ENCODE measurements around the gene APOL4. TPM values are rescaled to one million over a fixed set of nuclear protein-coding genes. Genes with fewer than 3 reads are reported as not detected.
"Not testable (repeated sequence)": the region's sequence is repeated elsewhere in the genome, so short reads cannot be mapped to it uniquely, and the experiment has no call there.

APOL4 gene
- total and polyA plus RNA-seq, 12 donors, result 1.6 to 22.6 (median 4.2) TPM; not detected in 1

GRCh38 chr22:36164621-36165020, 37.0 kb downstream of the APOL4 start:
- ATAC-seq (no peak), DNase-seq (no peak)
- peaks cover 0 to 6% (median 0%) of the 10 kb centered on the region in 11 donors for H3K9me3 ChIP-seq
- H3K4me1 ChIP-seq, result peaks cover 0 to 59% (median 18%) of the 10 kb centered on the region in 9 donors
- 86 to 90% methylated on average over 1 of the region's 1 CpG for WGBS, 2 donors
- H3K27me3 ChIP-seq, result no peaks in the 10 kb centered on the region
- H3K27ac ChIP-seq, result peak overlapping the region in 1 of 10 donors; percentile 95
- no peaks in the 10 kb centered on the region for H3K36me3 ChIP-seq
- intact Hi-C loops (cut with DNase I), result loop anchor here in 1 of 10 donors (10.0 kb wide), 1 partner anchor 320 kb away; the partner anchor contains the start of gene TXN2
- no peak overlapping the region for H3K4me3 ChIP-seq
- no peak for TF ChIP-seq CTCF (IDR thresholded peaks at IDR 0.05)

GRCh38 chr22:36163497-36163896, 38.1 kb downstream of the APOL4 start:
- TF ChIP-seq CTCF (IDR thresholded peaks at IDR 0.05), result no peak
- 97 to 98% methylated on average over 2 of the region's 2 CpGs for WGBS, 2 donors
- DNase-seq, result no peak
- Histone ChIP-seq H3K4me1 (peaks cover 0 to 71% (median 24%) of the 10 kb centered on the region in 9 donors), H3K36me3 (no peaks in the 10 kb centered on the region), H3K27ac (peak overlapping the region in 2 of 10 donors; percentile 27 to 95), H3K4me3 (no peak overlapping the region), H3K9me3 (peaks cover 0 to under 1% (median 0%) of the 10 kb centered on the region in 11 donors), H3K27me3 (no peaks in the 10 kb centered on the region)
- no peak for ATAC-seq
- intact Hi-C loops (cut with DNase I), result loop anchor here in 1 of 10 donors (10.0 kb wide), 1 partner anchor 321 kb away; the partner anchor contains the start of gene TXN2

GRCh38 chr22:36162127-36163034, 39.2 kb downstream of the APOL4 start:
- peaks cover 2 to 82% (median 27%) of the 10 kb centered on the region in 9 donors for H3K4me1 ChIP-seq
- 81 to 91% methylated on average over 6 of the region's 6 CpGs for WGBS, 2 donors

GRCh38 chr22:36161793-36162126, 39.8 kb downstream of the APOL4 start:
- DNase-seq, result not testable (repeated sequence)

More at GRCh38 chr22:36162127-36163034, 39.2 kb downstream of the APOL4 start:
- DNase-seq, result no peak
- no peak overlapping the region for H3K4me3 ChIP-seq
- intact Hi-C loops (cut with DNase I), result loop anchor here in 1 of 10 donors (10.0 kb wide), 1 partner anchor 322 kb away; the partner anchor contains the start of gene TXN2
- no peak for ATAC-seq
- peak overlapping the region in 7 of 10 donors; percentile 36 to 95 (median 94) for H3K27ac ChIP-seq
- H3K36me3 ChIP-seq, result no peaks in the 10 kb centered on the region
- no peaks in the 10 kb centered on the region for H3K27me3 ChIP-seq
- H3K9me3 ChIP-seq, result no peaks in the 10 kb centered on the region
- TF ChIP-seq CTCF (IDR thresholded peaks at IDR 0.05), result no peak

More at GRCh38 chr22:36161793-36162126, 39.8 kb downstream of the APOL4 start:
- H3K36me3 ChIP-seq, H3K4me3 ChIP-seq, H3K9me3 ChIP-seq, ATAC-seq, H3K27me3 ChIP-seq: not testable (repeated sequence)
- intact Hi-C loops (cut with DNase I), result loop anchor here in 1 of 10 donors (10.0 kb wide), 1 partner anchor 323 kb away; the partner anchor contains the start of gene TXN2
- Histone ChIP-seq H3K27ac (peak overlapping the region in 7 of 10 donors; percentile 89 to 95 (median 95)), H3K4me1 (peaks cover 2 to 87% (median 34%) of the 10 kb centered on the region in 9 donors)
- WGBS, 2 donors, result 64 to 75% methylated on average over 5 of the region's 5 CpGs
